HepG2 (cell line): ENCODE results near the gene S100A6. TPM values are rescaled to one million over a fixed set of nuclear protein-coding genes. Genes with fewer than 3 reads are reported as not detected.

Source experiments
- ATRX ChIP-seq: sonication (generic); formaldehyde crosslinking; IDR thresholded peaks from 2 replicates; pipeline ENCODE4 v1.4.0; 2020; ENCODE audit warnings: missing genetic modification reagents, borderline replicate concordance
- EED ChIP-seq: sonication (generic); formaldehyde crosslinking; IDR thresholded peaks from 2 replicates; pipeline ENCODE4 v1.5.0; 2020; ENCODE audit warnings: mild to moderate bottlenecking, missing genetic modification reagents
- GATA4 ChIP-seq: sonication (generic); IDR thresholded peaks from 2 replicates; pipeline ENCODE4 v1.6.1; 2016; ENCODE audit warnings: antibody characterized with exemption, low read depth, borderline replicate concordance
- MED8 ChIP-seq: sonication (generic); formaldehyde crosslinking; IDR thresholded peaks from 2 replicates; pipeline ENCODE4 v1.8.1; 2023; ENCODE audit warnings: mild to moderate bottlenecking, missing genetic modification reagents; ENCODE audit not compliant: insufficient replicate concordance
- MXD4 ChIP-seq: IDR thresholded peaks from 2 replicates; pipeline ENCODE4 v1.6.1; 2016; ENCODE audit warnings: mild to moderate bottlenecking, missing biosample characterization, missing genetic modification reagents
- NR2F2 ChIP-seq: IDR thresholded peaks from 2 replicates; pipeline ENCODE4 v1.6.1; 2012; ENCODE audit warnings: low read depth, inconsistent platforms, borderline replicate concordance
- PREB ChIP-seq: sonication (generic); formaldehyde crosslinking; IDR thresholded peaks from 2 replicates; pipeline ENCODE4 v1.4.0; 2020; ENCODE audit warnings: missing genetic modification reagents
- SRSF1 ChIP-seq: fragments of 200-400 bp; formaldehyde crosslinking; optimal IDR thresholded peaks from 2 replicates; pipeline ENCODE3; 2017; ENCODE audit warnings: mild to moderate bottlenecking, low read depth, low read length, moderate library complexity
- TFDP2 ChIP-seq: sonication (generic); formaldehyde crosslinking; IDR thresholded peaks from 2 replicates; pipeline ENCODE4 v1.4.0; 2020; ENCODE audit warnings: missing genetic modification reagents
- YEATS4 ChIP-seq: sonication (generic); formaldehyde crosslinking; IDR thresholded peaks from 2 replicates; pipeline ENCODE4 v1.4.0; 2020; ENCODE audit warnings: missing genetic modification reagents, borderline replicate concordance
- ZBTB21 ChIP-seq: sonication (generic); formaldehyde crosslinking; IDR thresholded peaks from 2 replicates; pipeline ENCODE4 v1.4.0; 2020; ENCODE audit warnings: missing genetic modification reagents
- ZBTB7B ChIP-seq: sonication (generic); formaldehyde crosslinking; IDR thresholded peaks from 2 replicates; pipeline ENCODE4 v1.4.0; 2020; ENCODE audit warnings: missing genetic modification reagents
- ZFYVE20 ChIP-seq: sonication (generic); formaldehyde crosslinking; IDR thresholded peaks from 2 replicates; pipeline ENCODE4 v1.8.0; 2023; ENCODE audit warnings: low read depth, mild to moderate bottlenecking, moderate library complexity, missing genetic modification reagents, borderline replicate concordance
- ZNF343 ChIP-seq: sonication (generic); formaldehyde crosslinking; IDR thresholded peaks from 2 replicates; pipeline ENCODE4 v1.4.0; 2020; ENCODE audit warnings: mild to moderate bottlenecking, missing genetic modification reagents
- ZNF557 ChIP-seq: sonication (generic); formaldehyde crosslinking; IDR thresholded peaks from 2 replicates; pipeline ENCODE4 v1.4.0; 2020; ENCODE audit warnings: missing genetic modification reagents
- ZNF558 ChIP-seq: sonication (generic); formaldehyde crosslinking; IDR thresholded peaks from 2 replicates; pipeline ENCODE4 v1.9.0; 2022; ENCODE audit warnings: mild to moderate bottlenecking, missing genetic modification reagents, borderline replicate concordance
- ZNF572 ChIP-seq: sonication (generic); formaldehyde crosslinking; IDR thresholded peaks from 2 replicates; pipeline ENCODE4 v1.5.1; 2020; ENCODE audit warnings: mild to moderate bottlenecking, missing genetic modification reagents
- ZNF580 ChIP-seq: IDR thresholded peaks from 2 replicates; pipeline ENCODE4 v1.6.1; 2016; ENCODE audit warnings: low read depth, borderline replicate concordance
- ZNF639 ChIP-seq: conservative IDR thresholded peaks from 2 replicates; pipeline ENCODE4 v1.6.1; 2018; ENCODE audit warnings: missing genetic modification reagents
- ZNF749 ChIP-seq: sonication (generic); formaldehyde crosslinking; IDR thresholded peaks from 2 replicates; pipeline ENCODE4 v1.8.0; 2022; ENCODE audit warnings: mild to moderate bottlenecking, missing genetic modification reagents, moderate library complexity, borderline replicate concordance
- ZNF784 ChIP-seq: sonication (generic); formaldehyde crosslinking; IDR thresholded peaks from 2 replicates; pipeline ENCODE4 v1.5.1; 2020; ENCODE audit warnings: missing genetic modification reagents, mild to moderate bottlenecking, borderline replicate concordance
- ZNF879 ChIP-seq: sonication (generic); formaldehyde crosslinking; IDR thresholded peaks from 2 replicates; pipeline ENCODE4 v1.8.1; 2023; ENCODE audit warnings: missing genetic modification reagents
- polyA plus RNA-seq, 8 experiments: library from polyadenylated mRNA; depleted of rRNA in 3 of 8; stranded (reverse) in 7 of 8; unstranded in 1 of 8; fragments of >200 nt; fragmentation: Illumina TruSeq in 4 of 8; extraction: Trizol in 4 of 8; gene quantifications; 2 replicates each; pipeline versions ENCODE4 v1.2.1 to v1.2.3, GENCODE V29; 2011 to 2016; ENCODE audit warnings: low read depth in 4 of 8, missing spikeins in 1 of 8, mixed read lengths in 1 of 8; ENCODE audit not compliant: insufficient read depth in 1 of 8
- total RNA-seq, 5 experiments: library from RNA; depleted of rRNA; stranded (reverse); fragments of >200 nt; fragmentation: Illumina TruSeq; extraction: Trizol; gene quantifications; 2 replicates each; pipeline ENCODE4 v1.2.3, GENCODE V29; 2016; ENCODE audit warnings: low read depth in 1 of 5

Gene S100A6
- total and polyA plus RNA-seq, 2 of the 13 experiments (the other 11 are each of a cell fraction or from before 2014, with no cell fraction given): 72.9 to 85.0 TPM

GRCh38 chr1:153532769-153533599 is 2.8 kb downstream of the S100A6 start (continued):
- TF ChIP-seq ZNF580 (no peak), MXD4 (CRISPR knock-in tag) (no peak; the same call in 1 of the 2 replicates), SRSF1 (no peak), PREB (CRISPR knock-in tag) (no peak), ZNF879 (CRISPR knock-in tag) (no peak), ZNF557 (CRISPR knock-in tag) (no peak), ZBTB7B (CRISPR knock-in tag) (peak; percentile 70; the same call in 1 of the 2 replicates), YEATS4 (CRISPR knock-in tag) (peak; percentile 31; the same call in 1 of the 2 replicates), ZBTB21 (CRISPR knock-in tag) (no peak), NR2F2 (peak; percentile 14; the same call in 1 of the 2 replicates), ZNF558 (no peak), ZNF572 (CRISPR knock-in tag) (no peak), ZNF343 (CRISPR knock-in tag) (no peak), ZFYVE20 (CRISPR knock-in tag) (no peak), ZNF749 (CRISPR knock-in tag) (no peak), TFDP2 (CRISPR knock-in tag) (no peak), GATA4 (no peak), EED (CRISPR knock-in tag) (no peak), ZNF784 (CRISPR knock-in tag) (no peak), ATRX (CRISPR knock-in tag) (no peak), ZNF639 (CRISPR knock-in tag) (0 out of 2 replicates have a peak, but pooled peaks have one; percentile 11), MED8 (no peak)
